Loucy (cell line): ENCODE results near the gene CPNE2.

ENCODE experiments used
- CTCF ChIP-seq: fragments of 200-600 bp; sonication (generic); conservative IDR thresholded peaks from 2 replicates; pipeline ENCODE4 v1.5.1; 2014; ENCODE audit warnings: mild to moderate bottlenecking, antibody characterized with exemption, low read length
- EZH2phosphoT487 ChIP-seq: fragments of 200-600 bp; IDR thresholded peaks from 2 replicates; pipeline ENCODE4 v1.6.1; 2018; ENCODE audit warnings: antibody characterized with exemption, mild to moderate bottlenecking, moderate library complexity, borderline replicate concordance

- TF ChIP-seq CTCF, result no peak
- no peak for TF ChIP-seq EZH2phosphoT487
These were observed 22.6 kb upstream of the CPNE2 start for GRCh38 chr16:57069635-57070370.
